ENCODE data around the gene DNAH11.
"Not testable (repeated sequence)": the region's sequence is repeated elsewhere in the genome, so short reads cannot be mapped to it uniquely, and the experiment has no call there.

DNAH11 gene

DNA sequence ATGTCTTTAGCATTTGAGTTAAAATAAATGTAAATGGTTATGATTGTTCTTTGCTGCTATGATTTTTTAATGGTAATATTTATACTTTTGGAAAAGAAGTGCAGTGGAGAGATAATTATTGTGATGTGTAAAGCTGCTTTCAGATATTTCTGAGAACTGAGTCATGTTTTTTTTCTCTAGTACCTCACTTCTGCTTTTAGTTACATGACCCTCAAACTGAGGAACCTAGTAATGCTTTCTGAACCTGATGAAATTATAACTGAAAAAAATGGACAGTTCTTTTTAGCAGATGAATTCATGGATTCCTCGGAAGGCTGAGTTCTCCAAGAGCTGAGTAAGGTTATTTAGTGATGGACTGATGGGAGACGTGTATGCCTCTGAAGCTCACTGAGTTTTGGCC, 235.1 kb downstream of the DNAH11 start:
- no peak for DNase-seq (ENCODE audit: low read depth)

DNA sequence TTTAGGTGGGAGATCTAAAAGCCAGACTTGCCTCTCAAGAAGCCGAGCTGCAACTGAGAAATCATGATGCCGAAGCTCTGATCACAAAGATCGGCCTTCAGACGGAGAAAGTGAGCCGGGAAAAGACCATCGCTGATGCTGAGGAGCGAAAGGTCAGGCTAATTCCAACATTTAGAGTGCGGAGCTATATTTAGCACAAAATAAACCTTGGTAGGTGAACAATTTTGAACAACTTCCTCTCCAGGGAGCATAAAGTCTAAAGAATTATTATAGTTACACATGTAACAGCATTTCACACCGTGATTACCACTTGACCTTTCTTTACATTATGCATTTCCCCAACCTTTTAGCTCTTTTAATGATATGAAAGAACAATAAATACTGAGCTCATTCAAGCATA, 236.1 kb downstream of the DNAH11 start:
- DNase-seq (ENCODE audit: low read depth): no peak

DNA sequence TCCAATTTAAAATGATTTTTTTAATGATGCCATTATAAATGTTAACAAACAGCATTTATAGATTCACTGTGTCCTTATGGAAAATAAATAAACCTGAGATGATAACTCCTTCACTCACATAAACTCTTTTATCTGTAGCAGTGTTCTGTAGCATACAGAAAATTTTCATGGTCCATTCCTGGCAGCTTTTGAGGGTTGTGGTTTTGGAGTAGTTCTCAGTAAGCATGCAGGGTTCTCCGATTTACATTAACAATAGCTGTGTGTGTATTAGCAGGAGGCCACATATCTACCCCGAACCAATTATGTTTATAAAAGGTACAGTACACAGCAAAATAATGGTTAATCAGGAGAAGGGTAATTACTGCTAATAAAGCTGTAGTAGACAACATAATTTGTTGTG, 240.2 kb downstream of the DNAH11 start:
- DNase-seq (ENCODE audit: low read depth): no peak

DNA sequence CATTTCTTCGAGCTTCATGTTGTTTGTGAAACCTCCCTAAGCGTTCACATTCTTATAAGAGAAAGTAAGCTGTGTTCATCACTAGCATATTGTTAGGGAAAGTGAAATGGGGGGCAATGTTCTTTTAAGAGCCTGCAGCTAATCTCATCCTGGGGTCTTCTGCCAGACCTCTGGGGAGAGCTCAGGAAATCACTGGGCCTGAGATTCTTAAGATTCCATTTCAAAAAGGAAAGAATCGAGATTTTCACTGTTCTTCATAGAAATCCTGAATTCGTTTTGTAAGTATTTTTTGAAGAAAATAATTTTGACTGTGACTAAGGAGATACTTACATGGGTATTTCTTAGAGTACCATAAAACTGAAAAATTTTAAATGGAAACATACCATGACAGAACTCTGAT, 242.2 kb downstream of the DNAH11 start:
- no peak for DNase-seq (ENCODE audit: low read depth)

DNA sequence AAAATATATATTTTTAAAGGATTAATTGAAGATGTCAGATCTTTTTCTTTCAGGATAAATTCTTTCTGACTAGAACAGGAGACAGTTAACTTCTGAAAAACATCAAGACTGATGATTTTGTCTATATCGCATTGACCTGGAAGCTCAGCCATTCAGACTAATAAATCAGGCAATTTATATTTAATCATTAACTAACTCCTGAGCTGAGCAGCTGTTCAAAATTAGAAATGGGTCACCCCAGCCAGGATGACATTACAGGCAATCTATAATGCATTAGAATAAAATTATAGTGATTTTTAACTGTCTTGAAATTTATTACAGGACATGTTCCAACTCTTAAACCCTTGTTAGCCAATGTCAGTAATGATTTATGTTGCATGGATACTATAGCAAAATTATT, 263.0 kb downstream of the DNAH11 start:
- no peak for DNase-seq (ENCODE audit: low read depth)

DNA sequence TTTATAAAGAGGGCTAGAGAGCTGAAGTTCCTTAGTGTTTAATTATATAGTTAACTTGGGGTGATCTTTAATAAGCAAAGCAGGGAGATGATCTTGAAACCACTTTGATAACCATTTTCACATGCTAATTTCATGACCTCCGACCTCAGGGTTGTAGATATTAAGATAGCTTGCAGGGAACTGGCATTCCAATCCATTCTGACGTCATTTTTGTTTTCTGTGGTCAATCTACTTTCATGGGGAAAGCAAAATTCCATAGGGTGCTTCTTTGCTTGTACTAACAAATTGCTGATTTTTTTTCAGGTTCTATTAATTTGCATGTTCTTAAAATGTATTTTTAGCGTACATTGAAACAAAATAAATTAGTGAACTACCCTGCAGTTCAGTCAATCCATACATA, 263.5 kb downstream of the DNAH11 start:
- DNase-seq (ENCODE audit: low read depth): no peak

DNA sequence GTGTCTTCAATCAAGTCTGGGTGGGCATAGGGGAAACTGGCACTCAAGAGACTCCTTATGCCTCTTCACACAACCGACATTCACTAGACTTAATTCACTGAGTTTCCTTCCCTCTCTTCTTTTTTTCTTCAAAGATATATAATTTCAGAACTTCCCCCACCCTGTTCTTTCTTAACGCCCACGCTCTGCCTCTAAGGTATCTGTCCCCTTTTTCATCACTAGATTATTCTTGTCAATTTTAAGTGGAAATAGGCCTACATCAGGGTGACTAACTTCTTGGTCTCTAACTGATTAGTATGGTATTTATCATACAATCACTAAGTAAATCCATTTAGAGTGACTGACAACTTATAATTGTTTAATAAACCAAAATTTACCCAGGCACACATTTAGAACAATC, 276.2 kb downstream of the DNAH11 start:
- no peak for DNase-seq (ENCODE audit: low read depth)

DNA sequence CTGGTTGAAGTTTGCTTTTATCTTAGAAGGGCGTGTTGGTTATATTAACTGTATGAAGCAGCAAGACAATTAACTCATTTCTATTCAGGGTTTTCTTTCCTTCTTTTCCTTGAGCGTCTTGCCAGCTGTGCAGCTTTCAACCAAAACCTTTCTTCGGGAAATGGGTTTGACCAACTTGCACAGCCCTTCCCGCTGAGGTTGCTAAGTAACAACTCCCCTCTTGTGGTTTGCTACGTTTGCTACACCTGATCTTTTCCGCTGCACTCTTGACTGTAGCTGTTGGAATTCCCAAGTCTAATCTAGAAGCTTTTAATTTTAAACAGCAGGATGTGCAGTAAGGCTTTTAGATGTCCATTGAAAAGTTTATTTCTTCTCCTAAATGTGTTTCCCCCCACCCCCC, 286.0 kb downstream of the DNAH11 start:
- no peak for DNase-seq (ENCODE audit: low read depth)

DNA sequence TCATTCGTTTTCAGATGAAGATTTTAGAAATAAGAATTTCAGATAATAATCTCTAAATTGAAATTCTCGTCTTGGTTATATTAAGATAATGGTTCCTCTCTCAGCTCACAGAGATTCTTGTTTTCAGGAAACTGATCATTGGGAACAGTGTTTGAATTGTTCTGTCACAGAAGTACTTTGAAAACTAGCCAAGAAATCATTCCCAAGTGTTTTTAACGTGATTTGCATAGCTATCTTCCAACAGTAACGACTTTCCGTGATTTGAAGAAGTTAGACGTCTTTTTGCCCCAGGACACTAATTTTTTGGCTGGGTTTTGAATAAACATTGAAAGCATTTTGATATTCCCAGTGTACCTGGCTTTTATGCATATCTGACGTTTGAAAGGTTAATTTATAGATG, 286.9 kb downstream of the DNAH11 start:
- DNase-seq (ENCODE audit: low read depth): no peak

DNA sequence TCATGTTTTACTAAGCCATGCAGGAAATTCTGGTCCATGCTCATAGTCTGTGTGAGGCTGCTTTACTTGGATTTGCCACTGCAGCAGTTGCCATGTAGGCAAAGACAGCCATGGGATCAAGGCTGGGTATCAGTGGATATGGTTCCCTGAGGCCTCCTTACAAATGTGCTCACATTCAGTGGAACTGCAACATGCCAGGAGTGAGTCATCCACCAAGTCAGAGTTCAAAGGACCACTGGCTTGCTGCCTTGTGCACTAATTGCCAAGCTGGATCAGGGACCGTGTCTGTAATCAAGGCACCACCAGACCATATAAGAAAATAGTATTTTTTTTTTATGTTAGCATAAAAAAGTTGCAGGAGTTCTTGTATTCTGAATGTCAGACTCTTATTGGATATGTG, 301.9 kb downstream of the DNAH11 start:
- no peak for DNase-seq (ENCODE audit: low read depth)

DNA sequence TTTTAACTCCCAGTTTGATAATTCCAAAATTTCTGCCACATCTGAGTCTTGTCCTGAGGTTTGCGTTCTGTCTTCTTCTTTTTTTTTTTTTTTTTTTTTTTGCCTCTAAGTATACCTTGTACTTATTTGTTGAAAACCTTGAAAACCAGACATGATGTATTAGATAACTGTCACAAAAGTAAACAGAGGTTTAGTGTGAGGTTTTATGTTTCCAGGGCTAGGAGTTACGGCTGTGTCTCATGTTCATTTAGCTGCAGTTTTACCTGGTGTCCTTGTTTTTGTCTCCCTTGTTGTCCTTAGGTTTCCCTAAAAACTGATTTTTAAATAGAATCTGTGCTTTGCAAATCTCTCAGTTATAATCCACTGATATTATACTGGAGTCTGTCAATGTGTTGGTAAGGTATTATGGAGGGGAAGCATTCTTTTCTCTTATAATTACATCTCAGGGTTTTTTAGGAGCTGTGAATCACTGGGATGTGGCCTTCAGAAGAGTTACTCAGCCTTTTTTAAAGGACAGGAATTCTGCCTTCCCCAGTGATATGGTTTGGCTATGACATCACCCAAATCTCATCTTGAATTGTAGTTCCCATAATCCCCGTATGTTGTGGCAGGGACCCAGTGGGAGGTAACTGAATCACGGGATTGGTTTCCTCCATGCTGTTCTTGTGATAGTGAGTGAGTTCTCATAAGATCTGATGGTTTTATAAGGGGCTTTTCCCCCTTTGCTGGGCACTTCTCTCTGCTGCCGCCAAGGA, 307.9 kb downstream of the DNAH11 start:
- no peak for DNase-seq (ENCODE audit: low read depth)

DNA sequence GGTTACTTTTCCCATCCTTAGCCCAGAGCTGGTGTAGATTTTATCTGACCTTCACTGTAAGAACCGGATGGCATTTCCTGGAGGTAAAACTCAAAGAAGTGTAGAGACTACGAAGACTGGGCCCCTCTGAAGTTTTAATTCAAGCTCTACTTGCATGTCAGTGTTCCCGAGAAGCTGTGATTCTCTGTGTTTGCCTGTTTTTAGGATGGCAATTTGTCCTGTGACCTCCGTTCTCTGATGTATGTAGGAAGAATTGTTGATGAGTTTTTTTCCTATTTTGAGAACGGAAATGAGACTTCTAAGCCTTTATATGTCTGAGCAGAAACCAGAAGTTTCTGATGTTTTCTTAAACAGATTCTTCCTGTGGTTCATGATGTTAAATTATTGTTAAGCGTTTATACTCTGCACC, 308.7 kb downstream of the DNAH11 start:
- DNase-seq (ENCODE audit: low read depth): no peak

DNA sequence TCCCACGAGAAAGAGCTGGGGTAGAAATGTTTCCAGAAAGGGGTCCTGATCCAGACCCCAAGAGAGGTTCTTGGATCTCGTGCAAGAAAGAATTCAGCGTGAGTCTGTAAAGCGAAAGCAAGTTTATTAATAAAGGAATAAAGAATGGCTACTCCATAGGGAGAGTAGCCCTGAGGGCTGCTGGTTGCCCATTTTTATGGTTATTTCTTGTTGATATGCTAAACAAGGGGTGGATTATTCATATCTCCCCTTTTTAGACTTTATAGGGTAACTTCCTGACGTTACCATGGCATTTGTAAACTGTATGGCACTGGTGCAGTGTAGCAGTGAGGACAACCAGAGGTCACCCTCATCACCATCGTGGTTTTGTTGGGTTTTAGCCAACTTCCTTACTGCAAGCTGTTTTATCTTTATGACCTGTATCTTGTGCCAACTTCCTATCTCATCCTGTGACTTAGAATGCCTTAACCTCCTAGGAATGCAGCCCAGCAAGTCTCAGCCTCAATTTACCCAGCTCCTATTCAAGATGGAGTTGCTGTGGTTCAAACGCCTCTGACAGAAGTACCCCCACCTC, 322.9 kb downstream of the DNAH11 start:
- DNase-seq (ENCODE audit: low read depth): not testable (repeated sequence)

DNA sequence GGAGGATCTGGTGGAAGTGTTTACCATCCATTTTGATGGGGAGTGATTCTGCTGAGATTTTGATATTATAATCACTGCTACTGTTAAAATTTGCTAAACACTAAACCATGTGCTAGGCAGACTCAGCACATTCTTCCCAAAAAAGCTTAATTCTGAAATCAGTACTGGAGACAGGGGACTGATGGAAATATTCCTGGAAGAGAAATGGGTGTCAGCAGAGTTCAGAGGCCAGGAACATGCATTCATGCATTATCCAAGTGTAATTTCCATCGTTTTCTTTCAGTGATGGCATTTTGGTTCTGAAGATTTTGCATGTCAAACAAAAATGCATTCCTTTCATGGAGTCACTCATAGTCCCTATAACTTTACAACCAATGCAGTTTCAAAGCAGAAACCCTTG, 323.9 kb downstream of the DNAH11 start:
- DNase-seq (ENCODE audit: low read depth): no peak

DNA sequence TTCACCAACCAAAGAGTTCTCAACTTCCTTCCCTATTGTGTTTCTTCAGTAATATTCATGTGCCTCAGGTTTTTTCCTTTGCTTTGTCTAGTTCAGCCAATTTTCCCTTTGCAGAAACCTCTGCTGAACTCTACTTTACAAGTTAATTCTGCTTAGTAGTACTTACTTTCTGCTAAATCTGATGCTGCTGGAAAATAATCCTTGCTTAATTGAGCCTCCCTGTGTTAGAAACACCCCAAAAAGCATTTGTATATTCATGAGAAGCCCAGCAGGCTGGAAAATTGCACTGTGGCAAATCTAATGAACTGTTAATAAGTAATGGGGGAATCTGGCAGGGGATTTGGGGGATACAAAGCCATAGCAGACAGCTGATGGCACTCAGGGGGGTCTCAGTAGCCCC, 324.4 kb downstream of the DNAH11 start:
- DNase-seq (ENCODE audit: low read depth): no peak

DNA sequence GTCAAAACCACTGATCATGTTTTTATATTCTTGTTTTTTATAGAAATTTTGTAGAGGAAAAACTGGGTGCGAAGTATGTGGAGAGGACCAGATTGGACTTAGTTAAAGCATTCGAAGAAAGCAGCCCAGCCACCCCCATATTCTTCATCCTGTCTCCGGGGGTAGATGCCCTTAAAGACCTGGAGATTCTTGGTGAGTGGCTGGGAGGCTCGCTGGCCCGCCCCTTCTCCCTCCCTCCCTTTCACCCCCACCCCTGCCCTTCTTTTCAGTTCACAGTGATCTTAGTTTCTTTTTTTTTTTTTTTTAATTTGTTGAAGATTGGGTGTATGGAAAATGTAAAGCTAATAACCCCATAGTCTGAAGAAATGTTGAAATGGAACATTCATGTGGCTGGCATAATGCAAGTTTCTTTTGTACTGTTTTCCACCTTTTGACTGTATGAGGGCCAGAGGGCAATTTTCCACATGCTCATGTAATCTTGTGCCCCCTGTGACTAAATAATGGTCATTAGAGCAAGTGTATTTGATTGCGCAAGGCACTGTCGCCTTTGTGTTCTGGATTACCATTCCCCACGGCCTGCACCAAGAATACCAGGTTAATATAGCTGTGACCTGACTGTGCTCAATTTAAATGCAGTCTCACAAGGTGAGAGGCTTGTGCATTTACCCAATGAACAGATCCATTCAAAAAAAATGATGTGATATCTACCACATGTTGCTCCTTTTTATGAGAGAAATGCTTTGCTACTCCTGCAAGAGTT, 325.2 kb downstream of the DNAH11 start:
- DNase-seq (ENCODE audit: low read depth): no peak

DNA sequence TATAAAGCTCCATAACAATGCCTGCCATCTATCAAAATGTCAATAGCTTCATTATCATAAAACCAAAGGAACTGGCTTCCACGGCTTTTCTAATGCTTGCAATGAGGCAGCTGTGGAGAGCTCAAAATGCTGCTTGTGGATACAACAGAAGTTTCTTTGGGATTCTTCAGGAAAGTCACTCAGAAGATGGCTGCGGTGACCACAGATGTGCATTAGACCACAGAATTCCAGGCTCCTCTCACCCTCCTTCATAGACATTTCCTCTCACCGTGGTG, 325.7 kb downstream of the DNAH11 start:
- no peak for DNase-seq (ENCODE audit: low read depth)

DNA sequence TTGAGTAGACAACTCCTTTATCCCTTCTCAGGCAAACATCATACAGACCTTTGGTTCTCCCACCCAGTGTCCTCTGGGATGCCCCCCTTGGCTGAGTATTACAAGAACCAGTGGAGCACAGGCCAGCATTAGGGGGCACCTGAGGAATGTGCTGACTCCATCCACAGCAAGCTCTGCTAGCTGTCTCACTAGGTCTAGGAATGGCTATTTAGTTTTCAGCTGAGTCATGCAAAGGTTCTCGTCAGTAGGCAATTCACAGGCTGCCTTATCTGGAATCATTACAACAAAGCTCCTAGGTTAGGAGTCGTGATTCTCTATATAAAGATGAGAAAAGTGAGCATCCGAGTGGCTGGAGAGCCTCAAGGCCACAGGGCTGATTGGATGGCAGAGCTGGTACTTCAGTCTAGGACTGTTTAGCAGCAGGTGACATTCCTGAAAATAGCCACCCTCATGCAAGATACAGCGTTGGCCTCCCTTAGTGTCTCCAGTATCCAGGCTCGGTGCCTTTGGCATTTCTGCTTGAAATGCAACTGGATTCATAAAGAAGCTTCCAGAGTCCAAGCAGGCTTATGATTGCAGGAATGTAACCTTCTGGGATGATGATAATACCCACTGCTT, 327.1 kb downstream of the DNAH11 start:
- no peak for DNase-seq (ENCODE audit: low read depth)

DNA sequence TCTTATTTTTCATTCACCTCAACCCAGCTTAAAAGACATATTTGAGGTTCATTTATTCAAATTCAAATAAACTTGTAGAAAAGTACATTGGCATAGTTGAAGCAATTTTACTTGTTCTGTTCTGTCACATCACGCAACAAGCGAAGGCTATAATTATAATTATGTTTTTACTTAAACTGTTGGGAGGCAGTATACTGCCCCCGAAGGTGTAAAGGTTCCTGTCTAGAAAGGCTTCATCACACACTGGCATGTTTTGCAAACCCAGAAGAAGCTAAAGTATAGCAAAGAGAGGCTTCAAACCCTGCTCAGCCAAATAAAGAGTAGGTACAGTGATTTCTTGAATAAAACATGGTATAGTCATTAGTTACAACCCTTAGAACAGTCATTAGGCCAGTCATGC, 340.2 kb downstream of the DNAH11 start:
- no peak for DNase-seq (ENCODE audit: low read depth)

DNA sequence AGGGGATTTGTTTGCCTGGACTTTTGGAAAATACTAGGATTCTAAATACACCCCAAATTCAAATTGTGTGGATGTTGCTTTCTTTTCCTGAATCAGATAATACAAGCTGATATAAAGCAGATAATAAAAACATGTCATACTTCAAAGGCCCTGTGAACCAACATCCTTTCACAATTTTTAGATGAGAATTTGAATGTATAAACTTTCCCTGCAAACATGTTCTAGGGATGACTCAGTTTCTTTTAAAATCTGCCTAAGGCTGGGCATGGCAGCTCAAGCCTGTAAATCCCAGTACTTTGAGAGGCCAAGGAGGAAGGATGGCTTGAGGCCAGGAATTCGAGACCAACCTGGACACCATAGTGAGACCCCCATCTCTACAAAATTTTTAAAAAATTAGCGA, 340.7 kb downstream of the DNAH11 start:
- DNase-seq (ENCODE audit: low read depth): not testable (repeated sequence)

DNA sequence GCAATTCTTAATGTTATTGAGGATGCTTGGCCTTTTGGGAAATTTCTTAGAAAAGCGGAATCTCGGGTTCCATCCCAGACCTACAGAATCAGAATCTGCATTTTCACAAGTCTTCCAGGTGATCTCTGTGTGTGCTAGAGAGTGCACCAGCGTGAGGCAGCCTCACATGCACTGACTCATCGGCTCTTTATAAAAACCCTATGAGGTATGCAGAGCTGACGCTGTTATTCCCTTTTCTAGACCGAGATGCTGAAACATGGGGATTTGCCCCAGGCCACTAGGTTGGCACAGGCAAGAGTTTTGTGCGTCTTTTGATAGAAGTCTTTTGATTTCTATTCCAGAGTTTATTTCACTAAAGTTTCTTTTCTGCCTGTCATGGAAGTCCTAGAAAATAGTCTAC, 341.7 kb downstream of the DNAH11 start:
- DNase-seq (ENCODE audit: low read depth): no peak

DNA sequence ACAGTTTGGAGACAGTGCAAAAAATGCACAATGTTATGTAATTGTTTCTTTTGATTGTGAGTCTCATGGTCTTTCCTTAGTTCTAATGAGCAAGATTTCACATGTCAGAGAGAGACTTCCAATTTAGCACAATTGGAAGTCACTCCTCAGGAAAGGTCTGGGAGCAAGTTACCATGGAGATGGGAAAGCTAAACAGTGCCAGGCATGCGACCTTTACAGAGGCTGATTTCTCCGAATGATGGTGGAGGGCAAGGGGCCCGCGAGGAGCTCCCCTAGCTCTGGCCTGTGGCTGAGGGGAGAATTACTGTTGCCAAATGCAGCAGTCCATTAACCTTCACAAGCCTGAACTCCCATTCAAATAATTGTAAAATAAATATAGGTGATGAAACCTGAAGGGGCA, 343.6 kb downstream of the DNAH11 start:
- DNase-seq (ENCODE audit: low read depth): no peak

DNA sequence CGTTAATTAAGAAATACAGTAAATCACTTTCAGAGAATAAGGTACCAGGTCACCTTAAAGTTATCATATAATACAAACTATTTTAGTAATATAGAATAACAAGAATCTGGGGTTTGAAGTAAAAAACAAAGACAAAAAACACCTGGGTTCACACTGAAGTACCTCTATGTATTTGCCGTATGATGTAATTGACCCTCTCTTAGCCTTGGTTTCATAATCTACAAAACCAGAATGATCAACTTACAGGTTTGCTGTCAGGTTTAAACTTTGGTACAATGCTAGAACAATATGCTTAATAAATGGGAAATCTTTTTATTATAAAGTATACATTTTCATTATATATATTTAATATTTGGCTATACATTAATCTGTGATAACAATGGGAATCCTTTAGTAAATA, 344.5 kb downstream of the DNAH11 start:
- DNase-seq (ENCODE audit: low read depth): no peak
